Endometrium (tissue), 2 donors: ENCODE results near the gene AP2A2.

Source experiments
- FAIRE-seq: peaks from 2 replicates; lab custom pipeline; 2012; peaks lifted over from hg19 to GRCh38; lab: Jason Lieb, UNC
- donor health status: control.
- donor health status: control.

Gene AP2A2

GRCh38 chr11:975376-975775, 49.7 kb downstream of the AP2A2 start:
- peak; percentile 58 for FAIRE-seq

- no peak for FAIRE-seq
These were observed 50.2 kb downstream of the AP2A2 start for GRCh38 chr11:975827-976226.

- FAIRE-seq: no peak
These were observed 50.9 kb downstream of the AP2A2 start for GRCh38 chr11:976431-977160.

- FAIRE-seq: no peak
These were observed 52.4 kb downstream of the AP2A2 start for GRCh38 chr11:977830-978720.

- FAIRE-seq: no peak
These were observed 53.1 kb downstream of the AP2A2 start for GRCh38 chr11:978781-979180.

GRCh38 chr11:980438-981357, 55.0 kb downstream of the AP2A2 start:
- FAIRE-seq: no peak

GRCh38 chr11:981764-982163, 56.1 kb downstream of the AP2A2 start:
- FAIRE-seq: no peak

- FAIRE-seq: no peak
These were observed 58.9 kb downstream of the AP2A2 start for GRCh38 chr11:984546-984945.

GRCh38 chr11:985406-985805, 59.7 kb downstream of the AP2A2 start:
- no peak for FAIRE-seq

- FAIRE-seq: no peak
These were observed 60.2 kb downstream of the AP2A2 start for GRCh38 chr11:985848-986247.

- no peak for FAIRE-seq
These were observed 60.7 kb downstream of the AP2A2 start for GRCh38 chr11:986270-986951.

- no peak for FAIRE-seq
These were observed 61.3 kb downstream of the AP2A2 start for GRCh38 chr11:986952-987305.

- no peak for FAIRE-seq
These were observed 62.0 kb downstream of the AP2A2 start for GRCh38 chr11:987671-988070.

GRCh38 chr11:990101-990500, 64.4 kb downstream of the AP2A2 start:
- FAIRE-seq: no peak

GRCh38 chr11:991034-991433, 65.4 kb downstream of the AP2A2 start:
- no peak for FAIRE-seq

- FAIRE-seq: no peak
These were observed 66.1 kb downstream of the AP2A2 start for GRCh38 chr11:991711-992307.

GRCh38 chr11:992577-992976, 66.9 kb downstream of the AP2A2 start:
- FAIRE-seq: no peak

GRCh38 chr11:993632-994167, 68.0 kb downstream of the AP2A2 start:
- FAIRE-seq: no peak

GRCh38 chr11:995044-995751, 69.5 kb downstream of the AP2A2 start:
- FAIRE-seq: no peak

GRCh38 chr11:995752-996420, 70.2 kb downstream of the AP2A2 start:
- FAIRE-seq: no peak
